NCI-H1436 (cell line): ENCODE data around the gene FKBP1A.

Source experiments
- DNase-seq: peaks from one replicate; lab custom pipeline; 2025; lab: John Stamatoyannopoulos, UW

Gene FKBP1A

DNA sequence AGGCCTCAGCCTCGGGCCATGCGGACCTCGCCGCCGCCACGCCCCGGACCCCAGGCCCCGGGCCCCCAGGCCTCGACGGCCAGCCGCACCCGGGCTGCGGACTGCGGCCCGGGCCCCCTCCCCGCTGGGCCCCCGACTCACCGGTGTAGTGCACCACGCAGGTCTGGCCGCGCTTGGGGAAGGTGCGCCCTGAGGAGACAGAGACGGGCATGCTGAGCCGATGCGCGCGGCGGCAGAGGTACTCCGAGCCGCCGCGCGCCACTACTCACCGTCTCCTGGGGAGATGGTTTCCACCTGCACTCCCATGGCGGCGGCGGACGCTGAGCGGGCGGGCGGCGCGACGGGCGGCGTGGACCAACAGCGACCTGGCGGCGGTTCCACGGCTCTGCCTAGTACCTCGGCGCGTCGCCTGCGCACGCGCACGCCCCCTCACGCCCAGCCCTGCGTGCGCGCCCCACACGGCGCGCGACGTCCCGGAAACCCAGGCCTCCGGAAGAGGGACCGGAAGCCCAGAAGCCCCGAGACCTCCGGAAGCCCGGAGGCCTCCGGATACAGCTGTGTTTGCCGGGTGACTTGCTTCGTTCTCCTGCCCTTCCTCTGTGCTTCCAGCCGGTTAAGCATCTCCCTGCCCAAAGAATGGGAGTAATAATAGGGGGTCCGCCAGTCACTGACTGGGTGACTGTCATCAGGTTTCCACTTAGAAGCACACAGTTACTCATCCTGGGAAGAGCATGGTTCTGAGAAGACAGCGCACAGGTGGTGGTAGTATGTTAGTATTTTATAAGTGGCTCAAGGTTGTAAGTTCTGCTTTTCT lies at the start of gene FKBP1A:
Gene FKBP1A (minus strand): TSS at position 362 of the 814 bp plus-strand sequence. CDS start 56 bp downstream, at position 306.
- DNase-seq: peak; percentile 83

DNA sequence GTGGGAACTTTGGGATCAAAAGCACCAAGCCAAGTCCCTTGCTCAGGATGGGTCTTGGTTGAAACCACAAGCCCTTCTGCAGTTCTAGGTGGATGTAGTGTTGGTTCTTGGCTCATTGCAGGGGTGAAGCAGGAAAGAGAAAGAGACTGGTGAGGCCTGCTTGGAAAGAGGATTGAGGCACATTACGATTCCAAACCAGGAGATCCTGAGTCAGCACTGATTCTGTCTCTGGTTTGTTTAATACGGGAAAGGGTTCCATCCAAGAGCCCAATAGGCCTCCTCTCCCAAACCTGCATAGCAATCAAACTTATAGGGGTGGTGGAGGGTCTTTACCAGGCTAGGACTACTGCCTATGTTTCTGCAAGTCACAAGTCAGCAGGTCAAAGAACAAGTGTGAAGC lies 49.5 kb upstream of the FKBP1A start:
- DNase-seq: no peak

DNA sequence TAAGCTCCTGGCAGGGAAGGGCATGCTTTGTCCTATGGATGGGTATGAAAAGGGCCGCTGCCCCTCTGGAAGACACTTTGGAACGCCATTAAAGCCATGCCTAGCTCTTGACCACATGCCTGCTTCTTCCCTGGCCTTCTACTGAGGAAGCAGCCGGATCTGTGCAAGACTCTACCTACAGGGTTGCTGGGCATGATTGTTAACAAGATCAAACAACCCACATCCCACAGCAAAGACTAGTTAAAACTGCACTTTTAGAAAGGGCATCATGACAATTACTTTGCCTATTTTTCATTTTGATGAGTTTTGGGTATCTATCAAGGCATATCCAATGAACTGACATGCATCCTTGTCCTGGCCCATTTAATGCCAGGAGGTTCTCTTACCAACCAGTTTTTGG lies 48.3 kb upstream of the FKBP1A start:
- no peak for DNase-seq

DNA sequence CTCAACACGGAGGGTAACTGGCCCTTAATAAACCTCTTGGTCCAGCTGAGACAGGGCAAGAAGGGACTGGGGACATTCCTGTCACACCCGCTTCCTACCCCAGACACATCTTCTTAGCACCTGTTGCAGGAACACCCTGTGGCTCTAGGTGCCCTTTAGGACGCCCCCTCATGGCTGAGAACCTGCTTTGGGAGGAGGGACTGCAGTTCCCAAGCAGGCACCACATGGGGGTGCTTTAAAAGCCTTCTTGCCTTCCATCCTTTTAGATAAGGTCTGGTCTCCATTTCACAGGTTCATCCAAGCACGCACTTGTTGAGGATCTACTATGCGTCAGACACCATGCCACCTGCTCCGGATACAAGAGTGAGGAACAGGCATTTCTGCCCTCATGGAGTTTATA lies 47.2 kb upstream of the FKBP1A start:
- DNase-seq: no peak

DNA sequence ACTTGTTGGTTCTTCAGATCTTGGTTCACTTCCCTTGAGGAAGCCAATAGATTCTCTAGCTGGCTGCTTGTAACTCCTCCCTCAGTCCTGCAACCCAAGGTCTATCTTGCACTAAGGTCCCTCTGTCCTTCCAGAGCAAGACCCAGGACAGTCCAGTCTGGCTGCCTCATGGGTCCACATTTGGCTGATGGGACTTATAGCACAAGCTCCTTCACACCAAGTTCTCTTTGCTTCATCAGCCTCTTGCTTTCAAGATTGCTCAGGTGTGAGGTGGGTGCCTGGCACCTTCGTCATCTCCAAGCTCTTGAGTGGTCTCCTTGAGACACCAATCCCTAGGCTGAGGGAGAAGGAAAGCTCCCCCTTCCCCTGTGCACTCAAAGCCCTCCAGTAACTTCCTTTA lies 45.5 kb upstream of the FKBP1A start:
- DNase-seq: no peak

DNA sequence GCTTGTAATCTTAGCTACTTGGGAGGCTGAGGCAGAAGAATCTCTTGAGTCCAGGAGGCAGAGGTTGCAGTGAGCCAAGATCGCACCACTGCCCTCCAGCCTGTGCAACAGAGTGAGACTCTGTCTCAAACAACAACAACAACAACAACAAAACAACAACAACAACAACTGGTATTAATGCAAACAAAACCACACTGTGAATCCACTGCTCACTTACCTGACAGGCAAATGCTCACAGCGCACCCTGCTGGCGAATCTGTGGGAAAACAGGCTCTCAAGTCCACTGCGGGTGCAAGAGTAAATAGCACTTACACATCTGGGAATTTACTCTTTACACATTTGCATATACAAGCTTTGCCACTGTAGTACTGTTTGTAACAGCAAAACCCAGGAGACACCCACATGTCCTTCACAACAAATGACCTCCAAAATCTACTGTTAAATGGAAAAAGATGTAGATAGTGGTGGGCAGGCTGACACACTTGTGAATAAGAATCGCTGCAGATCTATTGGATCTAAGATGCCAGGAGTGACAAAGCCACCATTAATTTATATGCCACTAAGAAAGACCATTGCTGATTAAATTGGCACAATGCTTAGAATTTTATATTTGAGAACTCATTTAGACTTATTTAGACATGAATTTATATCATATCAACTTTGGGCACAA lies 44.5 kb upstream of the FKBP1A start:
- peak; percentile 55 for DNase-seq

DNA sequence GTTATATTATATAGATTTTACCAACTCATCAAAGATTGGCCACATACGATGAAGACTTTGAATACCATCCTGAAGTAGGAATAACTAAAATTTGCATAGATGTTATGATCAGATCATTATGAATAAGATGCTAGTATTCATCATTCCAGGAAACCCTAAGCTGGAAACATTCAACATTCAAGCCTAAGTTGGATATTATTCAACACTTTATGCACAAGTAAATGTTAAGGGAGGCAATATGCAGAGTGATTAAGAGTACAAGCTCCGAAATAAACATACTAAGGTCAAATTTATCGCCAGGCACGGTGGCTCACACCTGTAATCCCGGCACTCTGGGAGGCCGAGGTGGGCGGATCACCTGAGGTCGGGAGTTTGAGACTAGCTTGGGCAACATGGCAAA lies 43.4 kb upstream of the FKBP1A start:
- DNase-seq: no peak

DNA sequence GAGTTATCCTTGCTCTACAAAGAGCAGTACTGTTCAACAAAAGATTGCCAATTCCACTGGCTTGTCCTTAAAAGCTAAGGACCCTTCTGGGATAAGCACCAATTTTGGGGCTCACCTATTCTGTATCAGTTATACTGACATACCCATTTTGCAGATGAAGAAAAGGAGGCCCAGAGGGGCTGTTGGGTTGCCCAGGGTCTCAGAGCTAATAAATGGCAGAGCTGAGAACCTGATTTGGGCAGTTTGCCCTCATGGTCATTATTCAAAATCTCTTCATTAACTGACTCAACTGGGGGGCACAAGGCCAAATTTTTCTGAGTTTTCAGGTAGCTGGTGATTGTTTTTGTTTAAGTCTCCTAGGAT lies 42.5 kb upstream of the FKBP1A start:
- no peak for DNase-seq

DNA sequence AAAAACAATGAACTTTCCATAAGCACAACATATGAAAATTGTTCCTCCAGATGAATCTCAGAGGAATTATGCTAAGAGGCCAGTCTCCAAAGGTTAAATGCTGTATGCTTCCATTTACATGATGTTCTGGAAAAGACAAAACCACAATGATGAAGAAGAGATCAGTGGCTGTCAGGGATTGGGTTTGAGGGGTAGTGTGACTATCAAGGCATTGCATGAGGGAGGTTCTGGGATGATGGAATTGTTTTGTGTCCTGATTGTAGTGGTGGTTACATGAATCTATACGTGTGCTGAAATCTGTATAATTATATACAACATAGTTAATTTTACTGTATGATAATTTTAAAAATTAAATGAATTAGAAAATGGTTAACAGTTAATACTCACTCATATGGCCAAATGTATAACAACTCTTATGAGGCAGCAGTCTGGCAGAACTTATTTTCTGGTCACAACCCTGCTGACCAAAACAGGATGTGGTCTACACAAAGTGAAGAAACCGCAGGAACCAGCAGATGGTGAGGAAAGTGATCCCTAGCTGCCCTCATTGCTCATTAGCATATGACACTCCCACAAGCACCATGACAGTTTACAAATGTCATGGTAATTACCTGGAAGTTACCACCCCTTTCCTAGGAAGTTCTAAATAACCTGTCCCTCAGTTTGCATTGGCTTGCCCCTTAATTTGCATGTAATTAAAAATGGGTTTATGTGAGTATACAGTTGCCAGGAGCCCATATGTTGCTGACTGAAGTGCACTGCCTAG lies 41.9 kb upstream of the FKBP1A start:
- DNase-seq: no peak

DNA sequence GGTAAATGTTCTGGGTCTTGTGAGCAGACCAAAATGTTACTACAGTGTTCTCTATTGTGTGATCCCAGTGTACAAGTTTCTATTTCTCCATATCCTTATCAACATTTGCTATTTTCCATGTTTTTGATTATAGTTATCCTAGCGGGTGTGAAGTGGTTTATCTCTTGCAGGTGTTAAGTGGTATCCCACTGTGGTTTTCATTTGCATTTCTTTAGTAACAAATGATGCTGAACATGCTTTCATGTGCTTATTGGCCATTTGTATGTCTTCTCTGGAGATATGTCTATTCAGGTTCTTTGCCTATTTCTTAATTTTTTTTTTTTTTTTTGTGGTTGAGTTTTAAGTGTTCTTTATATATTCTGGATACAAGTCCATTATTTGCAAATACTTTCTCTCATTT lies 38.3 kb upstream of the FKBP1A start:
- DNase-seq: no peak

DNA sequence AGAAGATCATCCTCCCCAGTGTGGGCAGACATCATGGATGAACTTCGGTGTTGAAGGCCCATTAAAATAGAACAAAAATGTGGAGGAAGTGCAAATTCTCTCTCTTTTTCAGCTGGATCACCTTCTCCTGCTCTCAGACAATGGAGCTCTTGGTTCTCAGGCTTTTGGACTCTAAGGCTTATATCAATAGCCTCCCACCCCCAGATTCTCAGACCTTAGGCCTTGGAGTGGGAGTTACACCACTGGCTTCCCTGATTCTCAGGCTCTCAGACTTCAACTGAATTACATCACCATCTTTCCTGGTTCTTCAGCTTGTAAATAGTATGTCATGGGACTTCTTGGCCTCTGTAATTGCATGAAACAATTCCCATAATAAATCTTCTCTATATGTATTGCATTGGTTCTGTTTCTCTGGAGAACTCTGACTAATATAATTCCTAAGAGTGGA lies 37.2 kb upstream of the FKBP1A start:
- no peak for DNase-seq

DNA sequence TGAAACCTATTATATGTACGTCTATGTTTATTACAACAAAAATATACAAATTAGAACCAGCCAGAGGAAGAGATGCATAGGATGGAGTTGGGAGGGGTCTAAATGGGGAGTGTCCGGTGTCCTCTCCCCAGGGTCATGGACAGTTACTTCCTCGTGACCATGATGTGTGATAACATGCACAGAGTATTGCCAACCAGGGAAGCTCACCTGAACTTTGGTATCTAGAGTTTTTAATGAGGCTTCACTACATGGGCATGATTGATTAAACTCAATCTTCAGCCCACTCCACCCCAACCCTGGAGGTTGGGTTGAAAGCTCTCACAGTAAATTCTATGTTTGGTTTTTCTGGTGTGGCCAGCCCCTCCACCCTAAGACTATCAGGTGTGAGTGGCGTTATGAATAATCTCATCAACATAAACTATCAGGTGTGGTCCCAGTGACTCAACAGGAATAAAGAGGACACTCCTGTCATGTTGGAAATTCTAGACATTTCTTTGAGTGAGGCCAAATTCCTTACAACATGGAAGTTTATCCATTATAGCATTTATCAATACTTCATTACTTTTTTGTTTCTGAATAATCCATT lies 36.4 kb upstream of the FKBP1A start:
- DNase-seq: no peak

DNA sequence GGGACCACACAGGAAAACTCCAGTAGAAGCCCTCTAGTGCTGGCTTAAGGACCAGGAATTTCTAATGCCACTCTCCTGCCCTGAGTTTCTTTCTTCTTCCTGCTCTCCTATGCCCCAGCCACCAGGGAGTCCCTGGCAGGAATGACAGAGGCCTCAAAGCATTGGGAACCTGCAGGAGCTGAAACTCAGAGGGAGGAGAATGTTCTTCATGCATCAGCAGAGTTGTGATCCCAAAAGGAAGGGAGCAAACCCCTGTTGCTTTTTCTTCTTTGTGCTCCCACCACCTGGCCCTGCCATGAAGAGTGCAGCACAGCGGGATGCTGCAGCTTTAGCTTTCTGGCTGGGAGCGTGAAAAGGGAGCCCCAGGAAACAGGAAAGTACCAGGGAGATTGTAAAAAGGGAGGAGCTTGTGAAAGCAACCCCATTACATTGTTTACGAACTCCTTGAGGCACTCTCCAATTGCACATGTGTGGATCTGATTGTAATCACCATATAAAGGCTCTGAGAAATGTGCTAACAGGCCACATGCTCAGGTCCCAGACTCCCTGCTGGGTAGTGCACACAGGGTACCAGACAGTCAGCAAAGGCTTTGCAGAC lies 34.7 kb upstream of the FKBP1A start:
- DNase-seq: peak; percentile 14

DNA sequence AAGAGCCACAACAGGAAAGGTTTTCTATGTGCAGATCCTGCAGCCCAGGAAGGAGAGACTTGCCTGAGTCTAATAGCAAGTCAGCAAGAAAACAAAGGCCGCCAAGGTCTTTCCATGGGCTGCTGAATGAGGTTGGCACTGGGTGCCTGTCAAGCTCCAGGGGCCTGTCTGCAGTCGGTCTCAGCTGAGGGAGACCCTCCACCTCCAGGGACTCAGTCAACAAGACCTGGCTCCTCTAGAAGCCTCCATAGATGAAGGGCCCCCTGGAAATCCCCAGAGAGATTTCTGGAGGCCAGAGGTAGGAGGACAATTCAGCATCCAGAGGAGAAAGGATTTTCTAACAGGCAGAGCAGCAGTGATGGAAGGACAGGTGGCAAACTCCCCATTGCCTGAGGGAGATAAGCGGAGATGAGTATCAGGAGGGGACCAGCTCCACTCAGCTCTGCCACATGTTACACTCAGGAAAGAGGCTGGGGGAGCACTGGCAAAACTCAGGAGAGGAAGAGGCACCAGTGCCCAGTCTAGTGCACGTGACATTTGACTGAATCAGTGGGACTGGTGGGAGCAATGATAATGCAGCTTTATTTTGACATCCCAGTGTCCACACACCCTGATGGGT lies 33.5 kb upstream of the FKBP1A start:
- no peak for DNase-seq

DNA sequence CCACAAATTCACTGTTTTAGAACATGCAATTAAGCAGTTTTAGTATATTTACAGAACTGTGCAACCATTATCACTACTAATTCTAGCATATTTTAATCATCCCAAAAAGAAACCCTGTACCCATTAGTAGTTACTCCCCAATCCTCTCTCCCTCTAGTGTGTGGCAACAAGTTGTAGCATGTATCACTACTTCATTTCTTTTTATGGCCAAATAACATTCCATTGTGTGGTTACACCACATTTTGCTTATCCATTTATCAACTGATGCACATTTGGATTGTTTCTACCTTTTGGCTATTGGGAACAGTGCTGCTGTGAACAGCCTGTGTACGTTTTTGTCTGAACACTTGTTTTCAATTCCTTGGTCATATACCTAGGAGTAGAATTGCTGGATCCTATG lies 31.5 kb upstream of the FKBP1A start:
- DNase-seq: no peak

DNA sequence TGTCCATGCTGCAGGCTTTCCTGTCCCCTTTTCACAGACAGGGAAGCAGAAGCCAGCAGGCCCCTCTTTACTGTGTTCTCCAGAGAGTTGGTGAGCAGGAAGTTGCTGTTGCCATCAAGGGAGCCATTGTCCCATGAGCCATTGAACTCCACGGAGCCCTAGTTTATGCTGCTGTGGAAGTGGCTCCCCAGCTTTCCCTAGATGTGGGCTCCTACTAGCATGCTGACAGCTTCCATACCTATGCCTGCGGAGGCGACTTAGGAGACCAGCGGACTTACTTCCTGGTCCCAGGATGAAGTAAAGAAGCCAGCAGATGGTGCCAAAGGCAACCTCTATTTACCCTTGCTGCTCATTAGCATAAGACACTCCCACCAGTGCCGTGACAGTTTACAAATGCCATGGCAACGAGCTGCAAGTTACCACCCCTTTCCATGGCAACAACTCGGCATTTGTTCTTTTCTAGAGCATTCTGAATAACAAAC lies 30.8 kb upstream of the FKBP1A start:
- DNase-seq: peak; percentile 13

DNA sequence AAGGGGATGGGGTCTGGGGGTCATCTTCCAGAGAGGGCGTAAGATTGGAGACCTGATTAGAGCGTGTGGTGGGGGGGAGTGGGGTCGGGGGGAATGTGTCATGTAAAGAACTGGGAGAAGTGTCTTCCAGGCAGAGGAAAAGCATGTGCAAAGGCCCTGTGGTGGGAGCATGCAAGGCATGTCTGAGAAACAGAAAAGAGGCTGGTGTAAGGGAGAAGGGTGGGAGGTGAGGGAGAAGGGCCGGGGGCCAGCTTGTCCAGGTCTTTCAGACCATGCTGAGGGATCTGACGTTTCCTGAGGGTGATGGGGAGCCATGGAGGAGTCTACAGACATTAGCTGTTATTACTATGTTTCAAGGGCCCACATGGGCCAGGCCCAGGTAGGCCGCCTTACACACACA lies 30.4 kb upstream of the FKBP1A start:
- DNase-seq: no peak

DNA sequence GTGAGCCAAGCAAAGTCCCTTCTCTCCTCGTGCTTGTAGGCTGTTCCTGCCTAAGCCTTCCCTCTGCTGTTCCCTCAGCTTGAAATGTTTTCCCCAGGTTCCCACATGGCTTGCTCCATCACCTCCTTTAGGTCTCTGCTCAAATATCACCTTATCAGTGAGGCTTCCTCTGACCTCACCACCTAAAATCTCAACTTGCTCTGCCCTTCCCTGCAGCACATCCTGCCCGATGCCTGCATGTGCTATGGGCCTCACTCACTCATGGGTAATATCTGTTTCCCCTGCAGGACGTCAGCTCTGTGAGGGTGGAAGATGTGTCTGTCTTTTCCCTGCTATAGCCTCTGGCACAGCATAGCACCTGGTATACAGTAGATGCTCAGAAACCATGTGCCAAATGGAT lies 29.9 kb upstream of the FKBP1A start:
- DNase-seq: no peak

DNA sequence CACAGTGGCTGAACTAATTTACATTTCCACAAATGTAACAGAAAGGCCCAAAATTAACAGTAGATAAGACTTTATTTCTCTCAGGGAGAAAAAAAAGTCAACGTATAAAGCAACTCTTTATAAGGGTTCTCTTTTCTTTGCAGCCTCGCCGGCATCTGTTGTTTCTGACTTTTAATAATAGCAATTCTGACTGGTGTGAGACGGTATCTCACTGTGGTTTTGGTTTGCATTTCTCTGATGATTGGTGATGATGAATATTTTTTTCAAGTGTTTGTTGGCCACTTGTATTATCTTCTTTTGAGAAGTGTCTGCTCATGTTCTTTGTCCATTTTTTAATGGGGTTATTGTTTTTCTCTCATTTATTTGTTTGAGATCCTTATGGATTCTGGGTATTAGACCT lies 27.2 kb upstream of the FKBP1A start:
- DNase-seq: no peak

DNA sequence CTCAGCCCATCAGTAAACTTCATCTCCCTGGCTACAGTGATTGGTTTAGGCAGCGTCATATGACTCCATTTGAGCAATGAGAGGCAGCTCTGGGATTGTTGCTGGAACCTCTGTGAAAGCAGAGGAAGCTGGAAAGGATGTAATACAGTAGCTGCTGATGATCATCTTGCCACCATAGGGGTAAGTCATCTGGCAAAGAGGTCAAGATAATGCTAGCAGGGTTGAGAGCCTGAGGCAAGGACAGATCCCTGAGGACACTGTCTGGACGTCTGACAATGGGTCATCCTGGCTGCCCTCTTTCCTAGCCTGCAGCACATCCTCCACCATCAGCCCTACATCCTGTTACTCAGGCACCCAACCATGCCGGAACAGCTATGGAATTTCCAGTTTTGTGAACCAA lies 25.5 kb upstream of the FKBP1A start:
- no peak for DNase-seq

DNA sequence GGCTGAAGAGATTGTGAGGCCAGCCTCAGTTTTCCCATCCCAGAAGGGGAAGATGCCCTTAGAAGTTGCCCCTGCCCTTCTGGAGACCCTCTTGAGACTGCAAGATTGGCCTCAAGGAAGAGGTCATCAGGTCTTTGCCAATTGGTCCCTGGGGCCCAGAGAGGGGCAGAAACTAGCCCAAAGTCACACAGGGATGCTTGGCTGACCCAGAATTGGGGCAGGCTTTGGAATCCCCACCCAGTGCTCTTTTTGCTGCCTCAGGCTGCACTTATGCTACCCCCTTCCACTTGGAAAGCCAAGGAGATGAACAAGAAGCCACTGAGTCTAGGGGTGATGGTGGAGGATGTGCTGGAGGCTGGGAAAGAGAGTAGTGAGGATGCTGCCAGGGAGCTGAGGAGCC lies 24.9 kb upstream of the FKBP1A start:
- no peak for DNase-seq

DNA sequence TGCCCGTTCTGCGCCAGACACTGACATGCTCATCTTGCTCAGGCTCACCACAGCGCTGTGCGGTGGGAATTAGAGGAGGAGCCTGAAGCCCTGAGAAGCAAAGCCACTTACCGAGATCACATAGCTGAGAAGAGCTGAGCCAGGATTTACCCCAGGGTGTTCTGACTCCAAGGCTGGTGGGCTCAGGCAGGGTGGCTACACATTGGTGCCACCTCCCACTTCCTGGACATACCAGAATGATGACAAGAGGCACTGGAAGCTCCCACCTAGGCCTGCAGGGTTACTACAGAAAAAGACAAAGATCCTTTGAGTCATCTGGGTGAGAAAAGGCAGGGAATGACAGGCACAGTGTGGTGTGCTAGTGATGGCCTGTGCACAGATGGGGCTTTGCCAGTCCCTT lies 24.4 kb upstream of the FKBP1A start:
- no peak for DNase-seq
